B cell (primary cell): ENCODE data around the gene COL25A1. TPM values are rescaled to one million over a fixed set of nuclear protein-coding genes. Genes with fewer than 3 reads are reported as not detected.
"Not testable (repeated sequence)": the region's sequence is repeated elsewhere in the genome, so short reads cannot be mapped to it uniquely, and the experiment has no call there.

ENCODE experiments used
- ATAC-seq: fragments of 200-7000 bp; cut with Tn5 transposase; one replicate; pipeline ENCODE4 v1.10.0; 2021; ENCODE audit warnings: low read depth, mild to moderate bottlenecking, moderate number of reproducible peaks, moderate library complexity
- CTCF ChIA-PET: fragments of 350-600 bp; sonication (Branson Sonifier 250); formaldehyde crosslinking; loops from one replicate; lab custom pipeline; 2021; ENCODE audit warnings: antibody characterized with exemption, inconsistent platforms; lab: Charles Lee
- POLR2A ChIA-PET: fragments of 350-600 bp; sonication (Branson Sonifier 250); formaldehyde crosslinking; loops from one replicate; lab custom pipeline; 2021; ENCODE audit warnings: antibody characterized with exemption; lab: Charles Lee
- DNase-seq: peaks from one replicate; pipeline ENCODE4 v3.0.0; 2013
- H2AFZ ChIP-seq: 2 replicates; pipeline ENCODE4 v1.6.1; 2012; ENCODE audit warnings: mild to moderate bottlenecking, low read depth, low read length; ENCODE audit not compliant: insufficient read depth, poor library complexity, severe bottlenecking
- H3K27ac ChIP-seq, 2 donors: 1 replicate in 1 of 2; 2 replicates in 1 of 2; pipeline ENCODE4 v1.5.1; 2012 to 2013; ENCODE audit warnings: low read length in 2 of 2, mild to moderate bottlenecking in 2 of 2, moderate library complexity in 1 of 2
- H3K27me3 ChIP-seq, 4 experiments: fragments of 200-600 bp in 1 of 4; sonication (generic) in 1 of 4; replicated peaks in 1 of 4; 1 replicate in 2 of 4; 2 replicates in 2 of 4; pipeline versions ENCODE4 v1.6.1 to v1.7.0; 2013 to 2016; ENCODE audit warnings: low read length in 3 of 4, mild to moderate bottlenecking in 2 of 4, mixed read lengths in 1 of 4, moderate library complexity in 1 of 4; ENCODE audit not compliant: insufficient read depth in 4 of 4, control insufficient read depth in 3 of 4; ENCODE audit errors: control extremely low read depth in 1 of 4
- H3K36me3 ChIP-seq, 2 experiments: replicated peaks in 1 of 2; 1 replicate in 1 of 2; 2 replicates in 1 of 2; pipeline versions ENCODE4 v1.6.1 to v1.7.1; 2013; ENCODE audit warnings: low read length in 1 of 2; ENCODE audit not compliant: insufficient read depth in 2 of 2, control insufficient read depth in 1 of 2; ENCODE audit errors: control extremely low read depth in 1 of 2, extremely low read depth in 1 of 2
- H3K4me1 ChIP-seq, 2 donors: fragments of 200-600 bp in 1 of 2; sonication (generic) in 1 of 2; 1 replicate in 1 of 2; 2 replicates in 1 of 2; pipeline versions ENCODE4 v1.5.1 to v1.6.1; 2013 to 2017; ENCODE audit warnings: low read length in 2 of 2; ENCODE audit not compliant: control insufficient read depth in 2 of 2, insufficient read depth in 2 of 2
- H3K4me2 ChIP-seq: replicated peaks from 2 replicates; pipeline ENCODE3; 2012; ENCODE audit warnings: mild to moderate bottlenecking, low read depth, low read length; ENCODE audit not compliant: poor library complexity, severe bottlenecking
- H3K4me3 ChIP-seq, 5 experiments: fragments of 200-600 bp in 1 of 5; sonication (generic) in 1 of 5; 1 replicate in 3 of 5; 2 replicates in 2 of 5; pipeline versions ENCODE4 v1.5.1 to v1.7.0; 2011 to 2016; ENCODE audit warnings: low read length in 4 of 5, mild to moderate bottlenecking in 4 of 5, low read depth in 2 of 5, control low read depth in 1 of 5, moderate library complexity in 1 of 5; ENCODE audit not compliant: insufficient read depth in 1 of 5; ENCODE audit errors: control extremely low read depth in 1 of 5, extremely low read depth in 1 of 5
- H3K79me2 ChIP-seq: fragments of 200-600 bp; sonication (generic); one replicate; pipeline ENCODE4 v1.6.0; 2016; ENCODE audit warnings: low read length; ENCODE audit not compliant: control insufficient read depth, insufficient read depth
- H3K9ac ChIP-seq: fragments of 200-600 bp; sonication (generic); 2 replicates; pipeline ENCODE4 v1.6.1; 2017; ENCODE audit warnings: mild to moderate bottlenecking, low read length, moderate library complexity
- H3K9me3 ChIP-seq, 3 donors: one replicate each; pipeline versions ENCODE4 v1.6.1 to v1.7.1; 2013; ENCODE audit warnings: low read length in 2 of 3; ENCODE audit not compliant: control insufficient read depth in 2 of 3, insufficient read depth in 1 of 3; ENCODE audit errors: control extremely low read depth in 1 of 3
- H4K20me1 ChIP-seq: 2 replicates; pipeline ENCODE4 v1.6.0; 2012; ENCODE audit warnings: mild to moderate bottlenecking, low read length; ENCODE audit not compliant: insufficient read depth, control insufficient read depth, poor library complexity, severe bottlenecking
- H3K27ac Mint-ChIP-seq: one replicate; pipeline ENCODE4 v1.8.0; 2021; ENCODE audit warnings: mixed read lengths
- H3K27me3 Mint-ChIP-seq: one replicate; pipeline ENCODE4 v1.8.0; 2021; ENCODE audit warnings: mixed read lengths
- H3K4me1 Mint-ChIP-seq: one replicate; pipeline ENCODE4 v1.8.0; 2021; ENCODE audit warnings: mixed read lengths
- H3K4me3 Mint-ChIP-seq: one replicate; pipeline ENCODE4 v1.8.0; 2021; ENCODE audit warnings: mixed read lengths
- H3K9me3 Mint-ChIP-seq: one replicate; pipeline ENCODE4 v1.8.0; 2022; ENCODE audit warnings: mixed read lengths; ENCODE audit not compliant: insufficient read depth
- CTCF ChIP-seq: fragments of 200-600 bp; IDR thresholded peaks from one replicate; pipeline ENCODE4 v1.8.0; 2022; ENCODE audit warnings: antibody characterized with exemption, mild to moderate bottlenecking
- EZH2 ChIP-seq: IDR thresholded peaks from 2 replicates; pipeline ENCODE4 v1.6.1; 2012; ENCODE audit warnings: borderline replicate concordance, low read depth, mild to moderate bottlenecking, moderate library complexity, low read length; ENCODE audit not compliant: insufficient read depth, poor library complexity, severe bottlenecking
- WGBS: methylation state at CpG from one replicate; pipeline ENCODE4 v1.1.5; 2013; ENCODE audit warnings: missing lambda C conversion rate; ENCODE audit not compliant: insufficient coverage; 5-methylcytosine and 5-hydroxymethylcytosine counted together
- intact Hi-C: fragments of 100-400 bp; cut with micrococcal nuclease; formaldehyde crosslinking; loops from one replicate; pipeline ENCODE4 v1.10.0; 2022
- polyA plus RNA-seq: library from polyadenylated mRNA; depleted of rRNA; stranded (reverse); fragments of >200 nt; gene quantifications from 2 replicates; pipeline ENCODE4 v1.2.3, GENCODE V29; 2012
- total RNA-seq, 2 donors: library from RNA; stranded (reverse); fragments of 120-200 nt in 1 of 2; gene quantifications; 1 replicate in 1 of 2; 2 replicates in 1 of 2; pipeline versions ENCODE4 v1.2.3 to v1.2.4, GENCODE V29; 2013 to 2022

Gene COL25A1
- total and polyA plus RNA-seq, 2 donors (not counting 1 experiment from before 2014, with no cell fraction given), result not detected

- ATAC-seq (no peak), DNase-seq (no peak)
- H3K9me3 ChIP-seq, result no peaks in the 10 kb centered on the region
- H3K27ac Mint-ChIP-seq, result no peak overlapping the region
- H3K4me3 ChIP-seq, result no peak overlapping the region
- POLR2A ChIA-PET, result no interaction called here
- no peak overlapping the region for H3K4me2 ChIP-seq
- no peak overlapping the region for H3K27ac ChIP-seq
- no peaks in the 10 kb centered on the region for H3K36me3 ChIP-seq
- no peaks in the 10 kb centered on the region for H3K4me1 ChIP-seq
- no peaks in the 10 kb centered on the region for H3K27me3 ChIP-seq
- no peak overlapping the region for H3K4me3 Mint-ChIP-seq
- H3K27me3 Mint-ChIP-seq, result peaks cover 5% of the 10 kb centered on the region
- intact Hi-C loops, result no loop called here
- no peaks in the 10 kb centered on the region for H3K4me1 Mint-ChIP-seq
- no peaks in the 10 kb centered on the region for H3K79me2 ChIP-seq
- CTCF ChIA-PET, result no interaction called here
- WGBS, result no CpG with 5 or more reads among the region's 1 CpG
- H3K9me3 Mint-ChIP-seq, result no peaks in the 10 kb centered on the region
- no peak overlapping the region for H2AFZ ChIP-seq
- H3K9ac ChIP-seq, result no peak overlapping the region
- no peaks in the 10 kb centered on the region for H4K20me1 ChIP-seq
- TF ChIP-seq CTCF, result no peak
- TF ChIP-seq EZH2, result no peak
Measured at GRCh38 chr4:109147135-109147534, 155.3 kb downstream of the COL25A1 start.

GRCh38 chr4:109146499-109146898, 156.0 kb downstream of the COL25A1 start:
- WGBS, result no CpG with 5 or more reads among the region's 1 CpG
- Histone ChIP-seq H2AFZ (no peak overlapping the region), H3K9me3 (no peaks in the 10 kb centered on the region), H3K79me2 (no peaks in the 10 kb centered on the region), H4K20me1 (no peaks in the 10 kb centered on the region), H3K4me1 (no peaks in the 10 kb centered on the region), H3K36me3 (no peaks in the 10 kb centered on the region), H3K4me3 (no peak overlapping the region), H3K9ac (no peak overlapping the region), H3K27me3 (no peaks in the 10 kb centered on the region), H3K4me2 (no peak overlapping the region), H3K27ac (no peak overlapping the region)
- Mint-ChIP-seq H3K27ac (no peak overlapping the region), H3K4me1 (no peaks in the 10 kb centered on the region), H3K4me3 (no peak overlapping the region), H3K9me3 (no peaks in the 10 kb centered on the region), H3K27me3 (peaks cover 5% of the 10 kb centered on the region)
- TF ChIP-seq EZH2, result no peak
- no peak for TF ChIP-seq CTCF
- ChIA-PET POLR2A (no interaction called here), CTCF (no interaction called here)
- intact Hi-C loops, result no loop called here
- no peak for DNase-seq
- ATAC-seq, result no peak

- H4K20me1 ChIP-seq, H3K9me3 Mint-ChIP-seq, ATAC-seq, intact Hi-C loops, H3K36me3 ChIP-seq, CTCF ChIA-PET, H2AFZ ChIP-seq, H3K9ac ChIP-seq, H3K27ac Mint-ChIP-seq, H3K4me2 ChIP-seq, POLR2A ChIA-PET, H3K4me3 ChIP-seq, H3K9me3 ChIP-seq, DNase-seq, H3K4me1 Mint-ChIP-seq, H3K79me2 ChIP-seq, H3K4me1 ChIP-seq, H3K4me3 Mint-ChIP-seq, H3K27me3 ChIP-seq, H3K27me3 Mint-ChIP-seq, H3K27ac ChIP-seq: not testable (repeated sequence)
- no CpG with 5 or more reads among the region's 2 CpGs for WGBS
Measured at GRCh38 chr4:109138125-109138524, 164.3 kb downstream of the COL25A1 start.
